GM18867 (cell line): ENCODE data around the gene WEE1.
"Not testable (repeated sequence)": the region's sequence is repeated elsewhere in the genome, so short reads cannot be mapped to it uniquely, and the experiment has no call there.

Experiments
- ATAC-seq: cut with Tn5 transposase; IDR thresholded peaks from one replicate; pipeline ENCODE4 v1.9.1; 2021; ENCODE audit warnings: mild to moderate bottlenecking, moderate library complexity; ENCODE audit not compliant: unreplicated experiment

The WEE1 gene

DNA sequence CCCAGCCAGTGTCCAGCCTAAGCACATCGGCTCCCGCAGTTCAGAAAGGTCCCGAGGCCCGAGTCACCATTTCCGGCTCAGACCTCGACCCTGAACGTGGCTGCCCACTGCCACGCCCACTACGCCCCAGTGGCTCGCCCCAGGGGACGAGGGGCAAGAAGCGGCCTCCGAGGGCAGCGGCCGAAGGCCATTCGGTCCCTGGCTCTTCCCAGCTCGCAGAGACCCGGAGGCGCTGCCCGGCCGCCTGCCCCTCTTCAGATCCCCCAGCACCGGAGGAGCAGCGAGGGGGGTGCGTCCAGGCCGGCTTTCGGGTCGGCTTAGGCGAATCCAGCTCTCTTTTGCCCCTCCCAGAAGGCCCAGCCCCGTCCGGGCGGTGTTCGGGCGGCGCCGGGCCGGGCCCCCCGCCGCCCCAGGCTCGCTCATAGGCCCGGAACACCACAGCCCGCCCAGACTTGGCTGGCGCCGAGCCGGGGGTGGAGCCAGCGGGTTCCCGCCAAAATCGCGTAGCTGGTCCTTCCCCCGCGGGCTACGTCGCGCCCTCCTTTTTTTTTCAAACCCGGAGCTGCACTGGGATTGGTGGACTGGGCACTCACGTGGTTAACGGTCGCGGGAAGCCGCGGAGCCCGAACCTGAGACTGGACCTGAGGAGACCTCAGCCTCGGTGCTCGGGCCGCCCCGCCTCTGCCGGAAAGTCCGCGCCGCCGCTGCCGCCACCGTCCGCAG, at the start of gene WEE1:
WEE1 (plus strand) TSS at position 619 of the 723 bp plus-strand sequence. CDS start 264 bp downstream, outside the sequence.
- ATAC-seq: peak; percentile 79

DNA sequence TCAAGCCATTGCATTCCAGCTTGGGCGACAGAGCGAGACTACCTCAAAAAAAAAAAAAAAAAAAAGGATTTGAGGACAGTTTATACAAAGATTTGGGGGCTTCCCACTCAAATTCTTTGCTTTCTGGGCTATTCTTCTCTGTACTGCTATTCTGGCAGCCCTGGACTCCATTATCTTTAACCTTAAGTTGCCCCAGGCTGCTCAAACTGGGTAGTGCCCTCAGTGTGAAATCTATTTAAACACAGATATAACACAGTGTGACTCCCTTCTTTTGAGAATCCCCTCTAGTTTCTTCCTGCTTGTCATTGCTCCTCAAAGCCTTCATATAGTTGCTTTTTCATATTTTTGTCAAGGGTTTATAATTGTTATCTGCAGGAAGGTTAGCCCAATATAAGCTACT, 49.5 kb upstream of the WEE1 start:
- no peak for ATAC-seq

- ATAC-seq: no peak
Measured at GRCh38 chr11:9525116-9525515, 48.4 kb upstream of the WEE1 start.

DNA sequence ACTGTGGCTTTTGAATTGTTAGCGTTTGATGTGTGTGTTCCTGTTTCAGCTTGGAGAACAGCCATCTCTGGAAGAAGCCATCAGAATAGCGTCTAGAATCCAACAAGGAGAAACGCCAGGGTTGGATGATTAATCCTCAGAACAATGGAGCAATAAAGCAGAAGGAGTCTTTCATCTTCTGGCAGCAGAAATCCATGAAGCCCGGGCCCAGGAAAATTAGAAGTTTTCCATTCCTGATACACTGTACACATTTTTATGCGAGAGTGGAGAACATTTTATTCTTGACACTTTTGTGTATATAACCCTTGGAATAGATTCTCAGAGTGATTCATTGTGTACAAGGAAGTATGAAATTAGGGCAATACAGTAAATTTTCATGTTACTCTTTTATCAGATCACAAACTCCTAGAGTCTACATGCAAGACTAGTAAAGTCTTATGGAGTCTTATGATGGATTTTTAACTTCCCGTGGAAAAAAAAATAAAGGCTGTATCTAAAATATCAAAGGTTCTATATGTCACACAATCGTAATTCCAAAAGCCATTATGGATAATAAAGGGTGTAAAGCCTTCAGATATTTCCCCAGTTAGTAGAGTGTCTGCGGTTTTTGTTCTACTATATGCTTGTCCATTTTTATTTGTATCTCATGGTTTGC, 45.9 kb upstream of the WEE1 start:
- no peak for ATAC-seq

- no peak for ATAC-seq
Measured at GRCh38 chr11:9528136-9528501, 45.4 kb upstream of the WEE1 start.

DNA sequence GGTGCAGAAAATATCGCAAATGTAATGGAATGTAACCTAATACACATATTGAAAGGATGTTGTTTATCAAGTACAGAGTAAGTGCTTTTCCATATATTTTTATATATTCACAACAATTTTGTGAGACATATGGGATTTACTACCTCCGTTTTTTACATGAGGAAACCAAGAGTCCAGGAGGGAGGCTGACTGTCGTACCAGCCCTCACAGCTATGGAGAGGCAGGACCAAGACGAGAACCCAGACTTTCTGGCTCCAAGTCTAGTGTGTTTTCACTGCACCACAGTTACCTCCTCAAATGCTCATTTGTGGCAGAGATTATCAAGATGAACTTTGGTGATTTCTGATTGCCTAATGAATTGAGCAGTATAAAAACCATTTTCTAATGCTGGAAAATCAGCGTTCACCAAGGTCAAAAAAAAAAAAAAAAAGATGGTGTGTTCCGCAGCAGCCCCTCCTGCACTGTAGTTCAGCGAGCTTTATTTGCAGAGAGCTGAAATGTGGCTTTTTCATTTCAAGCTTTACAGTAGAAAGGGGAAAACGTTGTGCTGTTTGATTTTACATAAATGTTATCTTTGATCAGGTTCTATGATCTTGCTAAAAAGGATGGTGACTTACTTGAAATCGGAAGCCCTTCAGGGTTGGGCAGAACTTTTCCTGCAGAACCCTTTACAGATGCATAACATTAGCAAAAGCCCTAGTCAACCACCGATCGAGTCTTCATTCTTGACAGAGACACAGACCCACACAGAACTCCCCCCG, 44.7 kb upstream of the WEE1 start:
- no peak for ATAC-seq

DNA sequence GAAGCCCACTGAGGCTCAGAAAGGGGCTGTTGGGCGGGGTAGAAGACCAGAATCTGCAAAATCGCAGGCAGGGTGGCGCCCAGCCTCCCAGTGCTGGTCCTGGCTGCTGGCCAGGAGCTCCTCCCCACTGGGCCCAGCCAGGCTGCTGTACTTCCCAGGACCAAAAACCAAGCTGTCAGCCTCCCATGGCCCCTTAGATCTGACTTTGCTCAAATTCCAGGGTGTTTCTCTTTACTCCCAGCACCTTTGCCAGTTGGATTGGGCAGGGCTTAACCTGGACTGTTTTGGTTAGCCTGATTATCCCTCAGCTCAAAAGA, 44.2 kb upstream of the WEE1 start:
- no peak for ATAC-seq

GRCh38 chr11:9530020-9530621, 43.3 kb upstream of the WEE1 start:
- ATAC-seq: no peak

GRCh38 chr11:9530901-9531625, 42.4 kb upstream of the WEE1 start:
- no peak for ATAC-seq

- ATAC-seq: no peak
Measured at GRCh38 chr11:9533058-9533457, 40.4 kb upstream of the WEE1 start.

DNA sequence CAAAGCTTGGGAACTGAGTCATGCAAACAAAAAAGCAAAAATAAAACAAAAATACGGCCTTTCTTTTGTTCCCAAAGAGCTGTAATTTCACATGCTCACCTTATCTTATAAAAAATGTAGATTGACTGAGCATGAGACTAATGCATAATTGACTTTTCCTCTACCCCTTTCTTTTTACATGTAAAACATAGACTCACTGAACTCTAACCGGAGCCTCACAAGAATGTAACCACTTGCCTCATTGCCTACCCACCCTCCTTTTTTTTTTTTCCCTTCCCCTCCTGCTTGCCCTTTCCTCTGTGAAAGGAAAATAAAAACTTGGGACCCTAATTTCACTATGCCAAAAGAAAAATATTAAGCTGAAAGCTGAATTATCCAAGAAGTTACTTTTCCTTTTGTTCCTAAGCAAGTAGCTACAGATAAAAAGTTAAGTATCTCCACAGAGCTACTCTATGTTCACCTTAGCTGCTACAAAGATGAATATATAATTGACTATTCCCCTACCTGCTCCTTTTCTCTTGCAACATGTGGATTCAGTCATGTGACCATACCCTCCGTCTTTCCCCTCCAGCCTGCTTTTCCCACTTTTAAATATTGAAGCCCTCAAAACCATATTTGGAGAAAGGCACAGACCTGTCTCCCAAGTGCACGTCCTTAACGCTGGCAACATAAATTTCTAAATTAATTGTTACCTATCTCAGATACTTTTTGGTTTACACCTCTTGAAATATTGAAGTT, 39.6 kb upstream of the WEE1 start:
- ATAC-seq: no peak

DNA sequence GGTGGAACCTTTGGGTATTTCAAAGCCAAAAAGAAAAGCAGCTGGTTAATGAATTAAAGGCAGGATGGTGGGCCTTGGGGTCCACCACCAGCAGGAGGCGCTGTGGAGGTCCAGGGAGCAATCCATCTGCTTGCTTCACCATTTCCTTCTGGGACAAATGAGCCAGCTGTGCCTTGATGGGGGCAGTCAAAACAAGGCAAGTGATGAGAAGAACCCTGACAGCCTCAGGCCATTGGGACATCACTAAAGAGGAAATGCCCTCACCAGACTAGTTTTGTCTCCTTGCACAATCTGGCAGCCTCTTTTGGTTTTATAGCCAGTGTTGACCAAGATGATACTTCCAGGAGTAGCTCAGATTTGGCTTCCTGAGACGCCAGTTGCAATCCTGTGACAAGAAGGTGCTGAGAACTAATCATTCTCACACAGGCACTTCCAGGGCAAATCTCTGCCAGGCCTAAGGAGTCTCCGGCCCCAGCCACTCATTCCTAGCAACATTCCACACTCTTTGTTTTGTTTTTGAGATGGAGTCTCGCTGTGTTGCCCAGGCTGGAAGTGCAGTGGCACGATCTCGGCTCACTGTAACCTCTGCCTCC, 38.2 kb upstream of the WEE1 start:
- peak; percentile 50 for ATAC-seq

GRCh38 chr11:9538548-9538947, 34.9 kb upstream of the WEE1 start:
- ATAC-seq: no peak

- not testable (repeated sequence) for ATAC-seq
Measured at GRCh38 chr11:9549216-9549615, 24.3 kb upstream of the WEE1 start.

DNA sequence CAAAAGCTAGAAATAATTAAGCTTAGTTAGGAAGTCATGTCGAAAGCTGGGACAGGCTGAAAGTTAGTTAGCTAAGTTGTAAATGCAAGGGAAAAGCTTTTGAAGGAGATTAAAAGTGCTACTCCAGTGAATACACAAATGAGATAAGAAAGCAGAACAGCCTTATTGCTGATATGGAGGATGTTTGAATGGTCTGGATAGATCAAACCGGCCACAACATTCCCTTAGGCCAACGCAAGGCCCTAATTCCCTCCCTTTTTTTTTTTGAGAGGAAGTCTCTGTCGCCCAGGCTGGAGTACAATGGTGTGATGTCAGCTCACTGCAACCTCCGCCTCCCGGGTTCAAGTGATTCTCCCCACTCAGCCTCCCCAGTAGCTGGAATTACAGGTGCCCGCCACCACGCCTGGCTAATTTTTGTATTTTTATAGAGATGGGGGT, 23.3 kb upstream of the WEE1 start:
- no peak for ATAC-seq

DNA sequence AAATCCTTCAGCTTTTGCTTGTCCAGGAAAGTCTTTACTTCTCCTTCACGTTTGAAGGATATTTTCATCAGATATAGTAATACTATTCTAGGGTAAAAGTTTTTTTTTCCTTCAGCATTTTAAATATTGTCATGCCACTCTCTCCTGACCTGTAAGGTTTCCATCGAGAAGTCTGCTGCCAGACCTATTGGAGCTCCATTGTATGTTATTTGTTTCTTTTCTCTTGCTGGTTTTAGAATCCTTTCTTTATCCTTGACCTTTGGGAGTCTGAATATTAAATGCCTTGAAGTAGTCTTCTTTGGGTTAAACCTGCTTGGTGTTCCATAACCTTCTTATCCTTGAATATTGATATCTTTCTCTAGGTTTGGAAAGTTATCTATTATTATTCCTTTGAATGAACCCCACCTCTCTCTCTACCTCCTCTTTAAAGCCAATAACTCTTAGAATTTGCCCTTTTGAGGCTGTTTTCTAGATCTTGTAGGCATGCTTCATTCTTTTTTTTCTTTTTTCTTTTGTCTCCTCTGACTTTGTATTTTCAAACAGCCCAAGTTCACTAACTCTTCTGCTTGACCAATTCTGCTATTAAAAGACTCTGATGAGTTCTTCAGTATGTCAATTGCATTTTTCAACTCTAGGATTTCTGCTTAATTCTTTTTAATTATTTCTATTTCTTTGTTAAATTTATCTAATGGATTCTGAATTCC, 12.0 kb upstream of the WEE1 start:
- no peak for ATAC-seq

DNA sequence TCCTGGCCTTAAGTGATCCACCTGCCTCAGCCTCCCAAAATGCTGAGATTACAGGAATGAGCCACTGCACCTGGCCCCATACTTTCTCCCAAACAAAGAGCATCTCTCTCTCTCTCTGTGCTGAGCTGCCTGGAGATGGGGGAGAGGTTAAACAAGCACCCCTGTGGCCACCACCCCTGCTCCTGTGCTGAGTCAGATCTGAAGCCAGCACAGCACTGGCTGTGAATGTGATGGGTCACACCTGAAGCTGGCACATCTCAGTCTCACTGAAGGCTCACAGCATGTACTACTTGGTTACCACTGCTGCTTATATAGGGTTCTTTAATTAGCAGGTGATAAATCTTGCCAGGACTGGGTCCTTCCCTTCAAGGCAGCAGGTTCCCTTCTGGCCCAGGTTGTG, 10.8 kb upstream of the WEE1 start:
- ATAC-seq: no peak

DNA sequence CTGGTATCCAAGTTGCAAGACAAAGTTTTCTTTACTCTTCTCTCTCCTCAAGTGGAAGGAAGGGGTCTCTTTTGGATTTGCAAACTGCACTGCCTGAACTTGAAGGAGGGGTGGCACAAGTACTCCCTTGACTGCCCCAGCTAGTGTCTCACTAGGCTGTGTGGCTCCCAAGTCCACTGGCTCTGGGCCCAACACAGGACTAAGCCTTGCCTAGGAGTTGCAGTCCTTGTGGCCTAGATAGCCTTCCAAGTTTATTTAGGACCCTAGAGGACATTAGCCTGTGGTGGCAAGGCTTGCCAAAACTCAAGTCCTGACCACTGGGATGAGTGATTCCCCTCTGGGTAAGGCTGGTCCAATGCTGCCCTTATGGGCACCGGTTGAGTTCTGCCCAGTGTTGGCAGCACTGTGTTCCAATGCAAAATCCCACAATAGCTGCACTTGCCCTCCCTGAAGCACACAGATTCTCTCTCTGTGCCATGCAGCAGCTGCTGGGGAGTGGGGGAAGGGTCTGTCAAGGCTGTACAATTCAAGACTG, 10.2 kb upstream of the WEE1 start:
- ATAC-seq: no peak
